IMR-90 (cell line): Measurements from ENCODE around the gene CYP2R1.

Experiments used
- BHLHE40 ChIP-seq: fragments of 150-350 bp; IDR thresholded peaks from 2 replicates; pipeline ENCODE4 v1.6.1; 2016; ENCODE audit warnings: mild to moderate bottlenecking, low read depth, low read length
- CTCF ChIP-seq: conservative IDR thresholded peaks from 2 replicates; pipeline ENCODE4 v1.5.1; 2012; ENCODE audit warnings: mild to moderate bottlenecking, low read depth, low read length, improper control_type of control experiment
- POLR2A ChIP-seq: IDR thresholded peaks from 2 replicates; pipeline ENCODE4 v1.6.1; 2012; ENCODE audit warnings: mild to moderate bottlenecking, low read depth, low read length
- RAD21 ChIP-seq: IDR thresholded peaks from 2 replicates; pipeline ENCODE4 v1.6.1; 2012; ENCODE audit warnings: low read length, improper control_type of control experiment
- RCOR1 ChIP-seq: IDR thresholded peaks from 2 replicates; pipeline ENCODE4 v1.6.1; 2012; ENCODE audit warnings: mild to moderate bottlenecking, low read length, improper control_type of control experiment; ENCODE audit not compliant: insufficient replicate concordance
- SMC3 ChIP-seq: fragments of 150-350 bp; IDR thresholded peaks from 2 replicates; pipeline ENCODE4 v1.6.1; 2016; ENCODE audit warnings: low read depth, mild to moderate bottlenecking, antibody characterized with exemption, low read length, moderate library complexity
- USF2 ChIP-seq: fragments of 150-350 bp; IDR thresholded peaks from 2 replicates; pipeline ENCODE4 v1.6.1; 2017; ENCODE audit warnings: mild to moderate bottlenecking, antibody characterized with exemption, low read length, low read depth

GRCh38 chr11:14886513-14886912 is 5.5 kb downstream of the CYP2R1 start:
- no peak for TF ChIP-seq CTCF
- no peak for TF ChIP-seq RAD21
- TF ChIP-seq POLR2A = no peak
- no peak for TF ChIP-seq SMC3
- no peak for TF ChIP-seq RCOR1
- no peak for TF ChIP-seq BHLHE40
- no peak for TF ChIP-seq USF2
